ENCODE measurements around the gene PTPRJ. TPM values are rescaled to one million over a fixed set of nuclear protein-coding genes. Genes with fewer than 3 reads are reported as not detected.

The PTPRJ gene
- total RNA-seq, 1 donor from 2014 or later = 5.9 TPM

DNA sequence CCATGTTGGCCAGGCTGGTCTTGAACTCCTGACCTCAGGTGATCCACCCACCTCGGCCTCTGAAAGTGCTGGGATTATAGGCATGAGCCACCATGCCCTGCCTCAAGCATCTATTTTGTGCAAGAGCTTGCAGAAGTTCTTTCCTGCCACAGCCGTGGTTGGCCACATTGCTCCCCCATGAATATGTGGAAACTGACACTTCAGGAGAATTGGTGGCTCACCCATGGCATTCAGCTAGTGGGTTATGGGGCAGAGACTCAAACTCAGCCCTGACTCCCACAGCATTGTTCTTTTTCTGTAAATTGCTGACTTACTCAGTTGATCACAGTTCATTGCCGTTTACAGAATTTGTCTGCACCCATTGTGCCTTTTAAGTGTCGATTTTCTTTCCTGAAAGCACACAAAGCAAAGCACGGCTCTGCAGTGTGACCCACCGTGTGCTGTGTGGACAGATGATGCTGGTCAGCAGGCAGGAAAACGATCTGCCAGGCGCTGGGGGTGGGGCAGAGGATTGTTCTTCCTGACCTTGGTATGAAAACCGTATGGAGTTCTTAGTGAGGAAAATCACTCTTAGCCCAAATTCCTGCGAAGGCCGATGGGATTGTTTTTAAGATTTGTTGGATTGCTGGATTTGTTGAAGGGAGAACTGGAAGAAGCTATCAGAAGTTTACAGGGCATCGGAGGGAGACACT lies 115.6 kb downstream of the PTPRJ start:
- TF ChIP-seq, protein P1, sequence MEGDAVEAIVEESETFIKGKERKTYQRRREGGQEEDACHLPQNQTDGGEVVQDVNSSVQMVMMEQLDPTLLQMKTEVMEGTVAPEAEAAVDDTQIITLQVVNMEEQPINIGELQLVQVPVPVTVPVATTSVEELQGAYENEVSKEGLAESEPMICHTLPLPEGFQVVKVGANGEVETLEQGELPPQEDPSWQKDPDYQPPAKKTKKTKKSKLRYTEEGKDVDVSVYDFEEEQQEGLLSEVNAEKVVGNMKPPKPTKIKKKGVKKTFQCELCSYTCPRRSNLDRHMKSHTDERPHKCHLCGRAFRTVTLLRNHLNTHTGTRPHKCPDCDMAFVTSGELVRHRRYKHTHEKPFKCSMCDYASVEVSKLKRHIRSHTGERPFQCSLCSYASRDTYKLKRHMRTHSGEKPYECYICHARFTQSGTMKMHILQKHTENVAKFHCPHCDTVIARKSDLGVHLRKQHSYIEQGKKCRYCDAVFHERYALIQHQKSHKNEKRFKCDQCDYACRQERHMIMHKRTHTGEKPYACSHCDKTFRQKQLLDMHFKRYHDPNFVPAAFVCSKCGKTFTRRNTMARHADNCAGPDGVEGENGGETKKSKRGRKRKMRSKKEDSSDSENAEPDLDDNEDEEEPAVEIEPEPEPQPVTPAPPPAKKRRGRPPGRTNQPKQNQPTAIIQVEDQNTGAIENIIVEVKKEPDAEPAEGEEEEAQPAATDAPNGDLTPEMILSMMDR (IDR thresholded peaks at IDR 0.05) = no peak
- H3K4me3 ChIP-seq = no peak overlapping the region
- no peaks in the 10 kb centered on the region for H3K9me3 ChIP-seq
- H3K4me1 ChIP-seq = no peaks in the 10 kb centered on the region
- H3K27ac ChIP-seq = no peak overlapping the region
- H3K36me3 ChIP-seq = no peaks in the 10 kb centered on the region
- peak in 1 of 2 donors; percentile 55 for DNase-seq (ENCODE audit: low spot score in 2 of 2)
- H3K27me3 ChIP-seq = no peaks in the 10 kb centered on the region
- intact Hi-C loops (cut with DNase I) = no loop called here

DNA sequence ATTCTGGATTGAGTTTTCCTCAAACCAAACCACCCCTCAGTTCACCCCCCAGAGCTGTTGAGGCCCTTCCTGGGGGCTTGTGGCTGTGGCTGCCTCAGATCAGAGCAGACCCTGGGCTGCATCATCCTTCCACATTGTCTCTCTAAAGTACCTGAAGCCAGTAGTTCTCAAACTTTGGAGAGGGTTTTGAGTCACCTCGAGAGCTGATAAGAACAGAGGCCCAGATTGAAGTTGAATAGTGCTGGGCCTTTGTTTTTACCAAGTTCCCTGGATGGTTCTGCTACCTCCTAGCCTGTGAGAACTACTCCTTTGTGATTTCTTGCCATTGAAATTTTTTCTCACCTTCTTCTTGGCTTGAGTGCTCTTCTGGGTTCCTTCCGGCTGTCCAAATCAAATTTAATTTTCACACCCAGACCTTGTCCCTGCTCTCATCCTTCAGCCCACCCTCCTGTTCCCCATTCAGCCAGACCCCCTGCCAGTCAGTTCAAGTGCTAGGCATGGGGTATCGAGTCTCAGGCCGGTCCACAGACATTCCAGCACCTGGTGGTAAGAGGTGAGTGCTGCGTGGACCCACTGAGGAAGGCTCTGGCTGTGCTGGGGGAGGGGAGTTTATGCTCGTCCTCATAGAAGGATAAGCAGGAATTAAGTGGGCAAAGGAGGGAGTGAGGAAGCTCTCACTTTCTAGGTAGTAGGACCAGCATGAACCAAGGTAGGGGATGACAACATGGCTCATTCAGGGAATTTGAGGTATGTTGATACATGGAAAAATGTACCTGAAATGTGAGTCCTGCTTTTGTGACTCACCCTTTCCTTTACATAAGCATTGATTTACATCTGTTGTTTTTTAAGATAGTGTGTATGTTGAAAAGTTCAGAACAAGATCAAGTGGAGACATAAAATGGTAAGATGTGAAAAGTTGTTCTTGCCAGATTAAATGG lies 116.5 kb downstream of the PTPRJ start:
- TF ChIP-seq, protein P1 (IDR thresholded peaks at IDR 0.05) = no peak

DNA sequence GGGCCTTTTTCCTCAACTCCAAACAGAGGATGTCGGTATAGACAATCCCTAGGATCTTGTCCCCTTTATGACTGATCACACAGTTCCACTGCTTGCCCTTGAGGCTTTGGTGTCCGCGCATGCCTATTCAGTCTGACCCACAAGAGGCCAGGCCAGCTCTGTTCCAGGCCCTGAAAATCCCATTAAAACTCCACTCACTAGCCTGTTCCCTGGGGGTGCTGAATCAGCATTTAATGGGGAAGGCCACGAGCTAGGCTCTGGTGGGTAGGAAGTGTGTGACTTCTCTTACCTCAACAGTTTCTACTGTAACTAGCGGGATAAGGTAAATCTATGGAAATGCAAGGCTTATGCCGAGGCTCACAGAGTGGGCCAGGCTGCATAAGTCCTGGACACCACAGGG lies 117.7 kb downstream of the PTPRJ start:
- Histone ChIP-seq H3K4me3 (no peak overlapping the region), H3K4me1 (peaks cover 0 to 3% of the 10 kb centered on the region in 2 donors), H3K9me3 (no peaks in the 10 kb centered on the region), H3K36me3 (no peaks in the 10 kb centered on the region), H3K27me3 (no peaks in the 10 kb centered on the region), H3K27ac (no peak overlapping the region)
- TF ChIP-seq, protein P1 (IDR thresholded peaks at IDR 0.05) = no peak
- intact Hi-C loops (cut with DNase I) = no loop called here
- DNase-seq (ENCODE audit: low spot score in 2 of 2) = peak in 1 of 2 donors; percentile 49

More for the DNA sequence above, 116.5 kb downstream of the PTPRJ start:
- H3K36me3 ChIP-seq = no peaks in the 10 kb centered on the region
- intact Hi-C loops (cut with DNase I) = no loop called here
- no peak for DNase-seq (ENCODE audit: low spot score in 2 of 2)
- no peaks in the 10 kb centered on the region for H3K9me3 ChIP-seq
- no peak overlapping the region for H3K27ac ChIP-seq
- peaks cover 0 to 3% of the 10 kb centered on the region in 2 donors for H3K4me1 ChIP-seq
- no peak overlapping the region for H3K4me3 ChIP-seq
- H3K27me3 ChIP-seq = no peaks in the 10 kb centered on the region

DNA sequence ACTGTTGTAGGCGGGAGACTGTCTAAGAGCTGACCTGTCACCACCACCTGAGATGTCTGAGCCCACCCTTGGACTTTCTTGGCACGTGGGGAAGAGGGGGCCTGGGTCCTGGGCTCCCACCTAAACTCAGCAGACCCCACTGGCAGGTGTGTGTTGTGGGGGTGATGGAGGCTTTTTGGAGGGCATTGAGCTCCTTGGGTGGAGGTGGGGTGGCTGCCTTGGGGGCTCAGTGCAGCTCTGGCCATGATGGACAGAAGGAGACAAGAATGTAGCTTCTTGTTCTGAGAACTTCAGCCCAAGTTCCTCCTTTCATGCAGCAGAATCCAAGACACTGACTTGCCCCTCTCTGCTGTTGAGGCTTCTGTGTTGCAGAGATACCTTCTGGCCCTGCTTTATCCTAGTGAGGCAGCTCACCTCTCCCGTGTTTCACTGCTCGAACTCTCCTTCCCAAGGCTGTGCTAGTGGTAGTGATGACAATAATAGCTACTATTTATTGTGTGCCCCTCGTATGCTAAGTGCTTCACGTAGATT lies 119.6 kb downstream of the PTPRJ start:
- peak in 1 of 2 donors; percentile 41 for DNase-seq (ENCODE audit: low spot score in 2 of 2)
- H3K4me3 ChIP-seq = no peak overlapping the region
- no peaks in the 10 kb centered on the region for H3K36me3 ChIP-seq
- intact Hi-C loops (cut with DNase I) = no loop called here
- TF ChIP-seq, protein P1 (IDR thresholded peaks at IDR 0.05) = no peak
- no peak overlapping the region for H3K27ac ChIP-seq
- H3K27me3 ChIP-seq = no peaks in the 10 kb centered on the region
- no peaks in the 10 kb centered on the region for H3K9me3 ChIP-seq
- peaks cover 3% of the 10 kb centered on the region in 2 donors for H3K4me1 ChIP-seq

DNA sequence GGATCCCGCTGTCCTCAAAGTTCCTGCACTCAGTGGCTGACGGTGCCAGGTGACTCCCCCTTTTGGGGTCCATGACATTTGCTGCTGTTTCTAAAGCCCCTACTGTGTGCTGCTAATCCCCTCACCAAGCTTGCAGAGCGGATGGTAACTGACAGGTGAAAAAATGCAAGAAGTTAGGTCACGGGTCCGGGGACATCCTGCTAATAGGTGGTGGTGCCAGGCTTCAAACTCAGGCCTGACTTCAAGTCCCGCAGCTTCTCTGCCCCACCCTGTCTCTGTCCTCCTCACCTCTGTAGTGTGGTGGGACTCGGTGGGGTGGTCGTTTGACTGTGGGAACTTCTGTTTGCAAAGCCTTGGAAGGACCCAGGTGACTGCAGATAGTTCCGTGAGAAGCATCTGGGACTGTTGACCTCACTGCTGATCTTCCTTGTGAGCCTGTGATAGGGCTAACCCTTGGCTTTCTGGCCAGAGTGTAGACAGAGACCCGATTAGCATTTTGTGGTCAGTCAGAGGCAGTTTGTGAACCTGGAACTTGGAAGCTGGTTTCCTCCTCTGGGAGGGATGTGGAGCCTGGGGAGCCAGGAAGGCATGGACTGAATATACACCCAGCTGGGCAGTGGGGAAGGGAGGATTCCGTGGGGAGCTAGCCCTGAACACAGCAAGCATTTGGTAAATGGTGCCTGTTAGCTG lies 120.8 kb downstream of the PTPRJ start:
- Histone ChIP-seq H3K9me3 (no peaks in the 10 kb centered on the region), H3K27ac (no peak overlapping the region), H3K4me1 (peaks cover 3% of the 10 kb centered on the region in 2 donors), H3K36me3 (no peaks in the 10 kb centered on the region), H3K27me3 (no peaks in the 10 kb centered on the region), H3K4me3 (no peak overlapping the region)
- TF ChIP-seq, protein P1 (IDR thresholded peaks at IDR 0.05) = no peak
- intact Hi-C loops (cut with DNase I) = no loop called here
- DNase-seq (ENCODE audit: low spot score in 2 of 2) = peak in 1 of 2 donors; percentile 56

Data from ascending aorta (tissue), 2 donors.